ENCODE results near the gene PAQR4. TPM values are rescaled to one million over a fixed set of nuclear protein-coding genes. Genes with fewer than 3 reads are reported as not detected.
A peak's percentile ranks its signal among the peaks of the same experiment; 100 is the strongest.

Gene PAQR4
- total and polyA plus RNA-seq, 2 donors (not counting 1 experiment from before 2014, with no cell fraction given), result 1.5 to 3.0 TPM

- TF ChIP-seq CTCF (conservative IDR thresholded peaks at IDR 0.05 in 1 of 2, IDR thresholded peaks at IDR 0.05 in 1 of 2; ENCODE audit: low read depth in 1 of 2, low read length in 2 of 2) (no peak), EZH2 (IDR thresholded peaks at IDR 0.05; ENCODE audit: low read length, missing control alignments) (no peak)
- Histone ChIP-seq H3K4me1 (ENCODE audit: control insufficient read depth, extremely low read depth, insufficient read depth, low read length) (no peaks in the 10 kb centered on the region), H3K27ac (ENCODE audit: insufficient read depth, low read length) (no peak overlapping the region), H3K9me3 (ENCODE audit: control insufficient read depth, insufficient read depth, low read depth, low read length) (no peaks in the 10 kb centered on the region), H3K9ac (ENCODE audit: insufficient read depth, low read length) (no peak overlapping the region), H3K27me3 (ENCODE audit: control insufficient read depth, insufficient read depth, low read length) (peaks cover 34% of the 10 kb centered on the region), H3K4me3 (replicated peaks in 1 of 4; ENCODE audit: control extremely low read depth in 1 of 4, insufficient read depth in 1 of 4, low read depth in 3 of 4, low read length in 4 of 4) (no peak overlapping the region), H4K20me1 (ENCODE audit: control insufficient read depth, extremely low read depth, insufficient read depth, low read length) (no peaks in the 10 kb centered on the region), H3K4me2 (ENCODE audit: extremely low read depth, insufficient read depth, low read length) (no peak overlapping the region), H3K79me2 (ENCODE audit: control insufficient read depth, insufficient read depth, low read length) (no peaks in the 10 kb centered on the region), H2AFZ (ENCODE audit: low read length) (no peak overlapping the region), H3K36me3 (ENCODE audit: control insufficient read depth, insufficient read depth, low read length) (no peaks in the 10 kb centered on the region)
- DNase-seq (ENCODE audit: low read depth in 2 of 2), result no peak
These were observed 41.4 kb downstream of the PAQR4 start for GRCh38 chr16:3010510-3010909.

GRCh38 chr16:3012246-3012645 is 43.1 kb downstream of the PAQR4 start:
- no peaks in the 10 kb centered on the region for H3K9me3 ChIP-seq (ENCODE audit: control insufficient read depth, insufficient read depth, low read depth, low read length)
- H3K9ac ChIP-seq (ENCODE audit: insufficient read depth, low read length), result no peak overlapping the region
- H3K4me2 ChIP-seq (ENCODE audit: extremely low read depth, insufficient read depth, low read length), result no peak overlapping the region
- no peak overlapping the region for H3K27ac ChIP-seq (ENCODE audit: insufficient read depth, low read length)
- DNase-seq (ENCODE audit: low read depth in 2 of 2), result no peak
- TF ChIP-seq CTCF (conservative IDR thresholded peaks at IDR 0.05 in 1 of 2, IDR thresholded peaks at IDR 0.05 in 1 of 2; ENCODE audit: low read depth in 1 of 2, low read length in 2 of 2) (no peak), EZH2 (IDR thresholded peaks at IDR 0.05; ENCODE audit: low read length, missing control alignments) (peak; percentile 17)
- H2AFZ ChIP-seq (ENCODE audit: low read length), result no peak overlapping the region
- H3K27me3 ChIP-seq (ENCODE audit: control insufficient read depth, insufficient read depth, low read length), result peaks cover 34% of the 10 kb centered on the region
- H3K4me1 ChIP-seq (ENCODE audit: control insufficient read depth, extremely low read depth, insufficient read depth, low read length), result no peaks in the 10 kb centered on the region
- no peaks in the 10 kb centered on the region for H3K79me2 ChIP-seq (ENCODE audit: control insufficient read depth, insufficient read depth, low read length)
- H4K20me1 ChIP-seq (ENCODE audit: control insufficient read depth, extremely low read depth, insufficient read depth, low read length), result no peaks in the 10 kb centered on the region
- no peaks in the 10 kb centered on the region for H3K36me3 ChIP-seq (ENCODE audit: control insufficient read depth, insufficient read depth, low read length)
- no peak overlapping the region for H3K4me3 ChIP-seq (replicated peaks in 1 of 4; ENCODE audit: control extremely low read depth in 1 of 4, insufficient read depth in 1 of 4, low read depth in 3 of 4, low read length in 4 of 4)

- Histone ChIP-seq H3K27ac (ENCODE audit: insufficient read depth, low read length) (no peak within 1 kb of the TSS), H3K9ac (ENCODE audit: insufficient read depth, low read length) (no peak within 1 kb of the TSS), H3K9me3 (ENCODE audit: control insufficient read depth, insufficient read depth, low read depth, low read length) (no peaks in the 10 kb centered on the region), H3K4me3 (replicated peaks in 1 of 4; ENCODE audit: control extremely low read depth in 1 of 4, insufficient read depth in 1 of 4, low read depth in 3 of 4, low read length in 4 of 4) (no peak within 1 kb of the TSS), H3K36me3 (ENCODE audit: control insufficient read depth, insufficient read depth, low read length) (no peaks in the 10 kb centered on the region), H4K20me1 (ENCODE audit: control insufficient read depth, extremely low read depth, insufficient read depth, low read length) (no peaks in the 10 kb centered on the region), H3K4me2 (ENCODE audit: extremely low read depth, insufficient read depth, low read length) (no peak within 1 kb of the TSS), H3K27me3 (ENCODE audit: control insufficient read depth, insufficient read depth, low read length) (peaks cover 34% of the 10 kb centered on the region), H3K4me1 (ENCODE audit: control insufficient read depth, extremely low read depth, insufficient read depth, low read length) (no peaks in the 10 kb centered on the region), H2AFZ (ENCODE audit: low read length) (no peak within 1 kb of the TSS), H3K79me2 (ENCODE audit: control insufficient read depth, insufficient read depth, low read length) (no peaks in the 10 kb centered on the region)
- TF ChIP-seq EZH2 (IDR thresholded peaks at IDR 0.05; ENCODE audit: low read length, missing control alignments) (no peak), CTCF (conservative IDR thresholded peaks at IDR 0.05 in 1 of 2, IDR thresholded peaks at IDR 0.05 in 1 of 2; ENCODE audit: low read depth in 1 of 2, low read length in 2 of 2) (no peak)
- no peak for DNase-seq (ENCODE audit: low read depth in 2 of 2)
These were observed 43.8 kb downstream of the PAQR4 start, which contains the start of gene CLDN9 for GRCh38 chr16:3012828-3013420. Gene CLDN9, plus strand, starts transcription at chr16:3012923. Its CDS starts 440 bp downstream, at chr16:3013363.
